Upper lobe of left lung (tissue), 6 donors: ENCODE results near the gene ANKS1B. TPM values are rescaled to one million over a fixed set of nuclear protein-coding genes. Genes with fewer than 3 reads are reported as not detected.

ENCODE experiments used
- ATAC-seq, 2 donors: fragments of 200-7000 bp; cut with Tn5 transposase; one replicate each; pipeline ENCODE4 v1.9.1; 2022; ENCODE audit warnings: mild to moderate bottlenecking in 2 of 2, moderate library complexity in 2 of 2; ENCODE audit not compliant: low FRiP score in 2 of 2
- DNase-seq, 2 donors: peaks; one replicate each; pipeline ENCODE4 v3.0.0-alpha.2; 2019 to 2020
- H3K27ac ChIP-seq, 4 donors: fragments of 200-600 bp; sonication (generic); one replicate each; pipeline ENCODE4 v1.5.1; 2016 to 2019
- H3K27me3 ChIP-seq, 4 donors: fragments of 200-600 bp; sonication (generic); one replicate each; pipeline ENCODE4 v1.5.1; 2017 to 2019
- H3K36me3 ChIP-seq, 4 donors: fragments of 200-600 bp; sonication (generic); one replicate each; pipeline ENCODE4 v1.5.1; 2016 to 2019
- H3K4me1 ChIP-seq, 4 donors: fragments of 200-600 bp; sonication (generic); one replicate each; pipeline ENCODE4 v1.5.1; 2018 to 2019
- H3K4me3 ChIP-seq, 4 donors: fragments of 200-600 bp; sonication (generic); one replicate each; pipeline ENCODE4 v1.5.1; 2017 to 2019; ENCODE audit warnings: mild to moderate bottlenecking in 2 of 4, moderate library complexity in 1 of 4
- H3K9me3 ChIP-seq, 4 donors: fragments of 200-600 bp; sonication (generic); one replicate each; pipeline ENCODE4 v1.5.1; 2018 to 2019
- CTCF ChIP-seq, 6 experiments: fragments of 450-650 bp in 4 of 6; fragments of 200-600 bp in 2 of 6; sonication (generic) in 2 of 6; IDR thresholded peaks; one replicate each; pipeline ENCODE4 v1.5.1; 2016 to 2019; ENCODE audit warnings: antibody characterized with exemption in 6 of 6
- EP300 ChIP-seq, 4 donors: sonication (generic); formaldehyde crosslinking; IDR thresholded peaks; one replicate each; pipeline ENCODE4 v1.5.1; 2017; ENCODE audit warnings: antibody characterized with exemption in 4 of 4, control low read depth in 2 of 4
- POLR2A ChIP-seq, 4 donors: fragments of 450-650 bp; IDR thresholded peaks; one replicate each; pipeline ENCODE4 v1.5.1; 2016 to 2017; ENCODE audit warnings: antibody characterized with exemption in 4 of 4, mild to moderate bottlenecking in 2 of 4
- POLR2AphosphoS5 ChIP-seq, 2 donors: sonication (generic); formaldehyde crosslinking; IDR thresholded peaks; one replicate each; pipeline ENCODE4 v1.5.1; 2017; ENCODE audit warnings: antibody characterized with exemption in 2 of 2
- WGBS, 2 donors: methylation state at CpG; one replicate each; pipeline ENCODE4 v1.1.5; 2017 to 2018; 5-methylcytosine and 5-hydroxymethylcytosine counted together
- total RNA-seq, 6 donors: library from RNA; depleted of rRNA in 4 of 6; stranded (reverse); fragments of >200 nt in 4 of 6; gene quantifications; one replicate each; pipeline versions ENCODE4 v1.1.0 to v1.2.1, GENCODE V29; 2016 to 2021
- donor health status: DM: no; HTN: no; CAD: no; lungs with moderate emphysema.
- donor health status: DM: no; HTN: yes; CAD: no; lungs with severe emphysema.

ANKS1B gene
- total RNA-seq, 6 donors from 2014 or later = 5.1 to 23.7 (median 7.2) TPM

DNA sequence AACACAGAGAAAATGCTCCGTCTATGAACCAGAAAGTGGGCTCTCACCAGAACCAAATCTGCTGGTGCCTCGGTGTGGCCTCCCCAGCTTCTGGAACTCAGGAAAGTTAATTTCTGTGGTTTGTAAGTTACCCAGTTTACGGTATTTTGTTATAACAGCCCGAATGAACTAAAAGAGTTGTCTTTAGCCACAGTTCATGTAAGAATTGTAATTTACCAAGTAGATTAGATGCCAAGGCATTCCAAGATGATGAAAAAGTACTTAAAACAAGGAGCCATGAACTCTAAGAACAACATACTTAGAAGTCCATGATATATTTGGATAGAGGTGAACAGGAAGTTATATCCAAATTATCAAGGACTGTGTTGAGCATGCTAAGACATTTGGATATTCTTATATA, 597.1 kb downstream of the ANKS1B start:
- H3K4me3 ChIP-seq = no peak overlapping the region
- DNase-seq = no peak
- H3K9me3 ChIP-seq = no peaks in the 10 kb centered on the region
- no peak for TF ChIP-seq CTCF (IDR thresholded peaks at IDR 0.05)
- no peak for TF ChIP-seq EP300 (IDR thresholded peaks at IDR 0.05)
- no peak for TF ChIP-seq POLR2AphosphoS5 (IDR thresholded peaks at IDR 0.05)
- no peak for TF ChIP-seq POLR2A (IDR thresholded peaks at IDR 0.05)
- 80 to 81% methylated on average over 4 of the region's 4 CpGs for WGBS, 2 donors
- no peak for ATAC-seq
- no peaks in the 10 kb centered on the region for H3K4me1 ChIP-seq
- H3K36me3 ChIP-seq = no peaks in the 10 kb centered on the region
- no peak overlapping the region for H3K27ac ChIP-seq
- no peaks in the 10 kb centered on the region for H3K27me3 ChIP-seq

DNA sequence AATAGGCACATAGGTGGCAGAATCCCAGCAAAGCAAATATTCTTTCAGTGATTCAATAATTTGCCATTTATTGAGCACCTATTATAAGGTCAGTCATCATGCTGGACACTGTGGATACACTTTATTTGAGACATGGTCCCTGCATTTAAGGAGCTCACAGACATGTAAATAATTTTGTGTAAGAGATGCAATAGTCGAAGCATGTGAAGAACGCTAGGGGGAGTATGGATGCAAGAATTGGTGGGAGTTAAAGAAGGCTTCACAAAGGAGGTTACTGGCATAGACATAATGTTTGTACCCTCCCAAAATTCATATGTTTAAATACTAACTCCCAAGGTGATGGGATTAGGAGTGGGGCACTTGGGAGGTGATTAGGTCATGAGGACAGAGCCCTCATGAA, 597.8 kb downstream of the ANKS1B start:
- WGBS, 2 donors = 42 to 55% methylated on average over 2 of the region's 2 CpGs
- no peaks in the 10 kb centered on the region for H3K9me3 ChIP-seq
- H3K4me1 ChIP-seq = no peaks in the 10 kb centered on the region
- DNase-seq (no peak), ATAC-seq (no peak)
- H3K27ac ChIP-seq = no peak overlapping the region
- H3K27me3 ChIP-seq = no peaks in the 10 kb centered on the region
- no peaks in the 10 kb centered on the region for H3K36me3 ChIP-seq
- no peak overlapping the region for H3K4me3 ChIP-seq
- TF ChIP-seq POLR2AphosphoS5 (IDR thresholded peaks at IDR 0.05) (no peak), EP300 (IDR thresholded peaks at IDR 0.05) (no peak), CTCF (IDR thresholded peaks at IDR 0.05) (no peak), POLR2A (IDR thresholded peaks at IDR 0.05) (no peak)

- Histone ChIP-seq H3K36me3 (no peaks in the 10 kb centered on the region), H3K27ac (no peak overlapping the region), H3K9me3 (no peaks in the 10 kb centered on the region), H3K4me1 (no peaks in the 10 kb centered on the region), H3K27me3 (no peaks in the 10 kb centered on the region), H3K4me3 (no peak overlapping the region)
- TF ChIP-seq POLR2AphosphoS5 (IDR thresholded peaks at IDR 0.05) (no peak), EP300 (IDR thresholded peaks at IDR 0.05) (no peak), CTCF (IDR thresholded peaks at IDR 0.05) (no peak), POLR2A (IDR thresholded peaks at IDR 0.05) (no peak)
- WGBS, 2 donors = 89 to 95% methylated on average over 4 of the region's 4 CpGs
- DNase-seq (no peak), ATAC-seq (no peak)
Observed at GRCh38 chr12:99383258-99383657, 601.5 kb downstream of the ANKS1B start.

DNA sequence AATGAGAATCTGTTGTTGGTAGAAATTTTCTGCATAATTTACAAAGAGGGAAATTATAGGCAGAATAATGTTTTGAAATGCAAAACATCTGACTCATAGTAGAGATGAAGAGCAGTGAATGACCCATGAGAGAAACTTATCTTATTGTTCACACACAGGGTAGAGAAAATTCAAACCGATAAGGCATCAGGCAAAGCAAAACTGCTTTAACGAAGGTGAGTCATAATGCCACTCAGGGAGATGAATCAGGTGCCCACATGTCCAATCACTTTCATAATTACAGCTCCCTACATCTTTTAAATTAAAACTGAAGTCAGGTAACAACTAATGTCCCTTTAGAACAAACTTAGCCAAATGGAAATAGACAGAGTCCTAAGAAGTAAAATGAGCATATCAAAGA, 602.7 kb downstream of the ANKS1B start:
- ATAC-seq (no peak), DNase-seq (no peak)
- 82 to 90% methylated on average over 2 of the region's 2 CpGs for WGBS, 2 donors
- no peaks in the 10 kb centered on the region for H3K36me3 ChIP-seq
- H3K27ac ChIP-seq = no peak overlapping the region
- no peak overlapping the region for H3K4me3 ChIP-seq
- H3K27me3 ChIP-seq = no peaks in the 10 kb centered on the region
- TF ChIP-seq CTCF (IDR thresholded peaks at IDR 0.05) = no peak
- TF ChIP-seq POLR2AphosphoS5 (IDR thresholded peaks at IDR 0.05) = no peak
- no peak for TF ChIP-seq EP300 (IDR thresholded peaks at IDR 0.05)
- no peak for TF ChIP-seq POLR2A (IDR thresholded peaks at IDR 0.05)
- no peaks in the 10 kb centered on the region for H3K4me1 ChIP-seq
- no peaks in the 10 kb centered on the region for H3K9me3 ChIP-seq

- no peaks in the 10 kb centered on the region for H3K36me3 ChIP-seq
- H3K4me3 ChIP-seq = no peak overlapping the region
- TF ChIP-seq POLR2A (IDR thresholded peaks at IDR 0.05) = no peak
- no peak for TF ChIP-seq POLR2AphosphoS5 (IDR thresholded peaks at IDR 0.05)
- no peak for TF ChIP-seq CTCF (IDR thresholded peaks at IDR 0.05)
- no peak for TF ChIP-seq EP300 (IDR thresholded peaks at IDR 0.05)
- WGBS, 2 donors = 79 to 90% methylated on average over 1 of the region's 1 CpG
- H3K27ac ChIP-seq = no peak overlapping the region
- no peaks in the 10 kb centered on the region for H3K9me3 ChIP-seq
- no peak for ATAC-seq
- DNase-seq = no peak
- no peaks in the 10 kb centered on the region for H3K4me1 ChIP-seq
- H3K27me3 ChIP-seq = no peaks in the 10 kb centered on the region
Observed at GRCh38 chr12:99380701-99381100, 604.0 kb downstream of the ANKS1B start.
